ENCODE data around the gene RASGRF1.

The RASGRF1 gene

GRCh38 chr15:78946493-78946892 lies 144.1 kb downstream of the RASGRF1 start:
- TF ChIP-seq YY1 (IDR thresholded peaks at IDR 0.05; ENCODE audit: low read depth) (no peak), EP300 (IDR thresholded peaks at IDR 0.05; ENCODE audit: borderline replicate concordance) (no peak), RAD21 (IDR thresholded peaks at IDR 0.05; ENCODE audit: low read depth) (no peak), ZBTB7A (IDR thresholded peaks at IDR 0.05; ENCODE audit: low read depth) (no peak), TCF12 (IDR thresholded peaks at IDR 0.05; ENCODE audit: low read depth) (no peak), FOXM1 (IDR thresholded peaks at IDR 0.05; ENCODE audit: borderline replicate concordance, low read depth) (no peak), MAX (IDR thresholded peaks at IDR 0.05) (no peak), CEBPB (IDR thresholded peaks at IDR 0.05) (no peak), TEAD4 (IDR thresholded peaks at IDR 0.05) (no peak), EGR1 (IDR thresholded peaks at IDR 0.05) (no peak), TAF1 (IDR thresholded peaks at IDR 0.05; ENCODE audit: low read depth) (no peak), CREB1 (IDR thresholded peaks at IDR 0.05; ENCODE audit: low read depth) (no peak), USF1 (IDR thresholded peaks at IDR 0.05) (no peak), NFIC (IDR thresholded peaks at IDR 0.05) (no peak)
- TF ChIP-seq, protein P1, sequence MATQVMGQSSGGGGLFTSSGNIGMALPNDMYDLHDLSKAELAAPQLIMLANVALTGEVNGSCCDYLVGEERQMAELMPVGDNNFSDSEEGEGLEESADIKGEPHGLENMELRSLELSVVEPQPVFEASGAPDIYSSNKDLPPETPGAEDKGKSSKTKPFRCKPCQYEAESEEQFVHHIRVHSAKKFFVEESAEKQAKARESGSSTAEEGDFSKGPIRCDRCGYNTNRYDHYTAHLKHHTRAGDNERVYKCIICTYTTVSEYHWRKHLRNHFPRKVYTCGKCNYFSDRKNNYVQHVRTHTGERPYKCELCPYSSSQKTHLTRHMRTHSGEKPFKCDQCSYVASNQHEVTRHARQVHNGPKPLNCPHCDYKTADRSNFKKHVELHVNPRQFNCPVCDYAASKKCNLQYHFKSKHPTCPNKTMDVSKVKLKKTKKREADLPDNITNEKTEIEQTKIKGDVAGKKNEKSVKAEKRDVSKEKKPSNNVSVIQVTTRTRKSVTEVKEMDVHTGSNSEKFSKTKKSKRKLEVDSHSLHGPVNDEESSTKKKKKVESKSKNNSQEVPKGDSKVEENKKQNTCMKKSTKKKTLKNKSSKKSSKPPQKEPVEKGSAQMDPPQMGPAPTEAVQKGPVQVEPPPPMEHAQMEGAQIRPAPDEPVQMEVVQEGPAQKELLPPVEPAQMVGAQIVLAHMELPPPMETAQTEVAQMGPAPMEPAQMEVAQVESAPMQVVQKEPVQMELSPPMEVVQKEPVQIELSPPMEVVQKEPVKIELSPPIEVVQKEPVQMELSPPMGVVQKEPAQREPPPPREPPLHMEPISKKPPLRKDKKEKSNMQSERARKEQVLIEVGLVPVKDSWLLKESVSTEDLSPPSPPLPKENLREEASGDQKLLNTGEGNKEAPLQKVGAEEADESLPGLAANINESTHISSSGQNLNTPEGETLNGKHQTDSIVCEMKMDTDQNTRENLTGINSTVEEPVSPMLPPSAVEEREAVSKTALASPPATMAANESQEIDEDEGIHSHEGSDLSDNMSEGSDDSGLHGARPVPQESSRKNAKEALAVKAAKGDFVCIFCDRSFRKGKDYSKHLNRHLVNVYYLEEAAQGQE (IDR thresholded peaks at IDR 0.05; ENCODE audit: low read depth), result no peak

DNA sequence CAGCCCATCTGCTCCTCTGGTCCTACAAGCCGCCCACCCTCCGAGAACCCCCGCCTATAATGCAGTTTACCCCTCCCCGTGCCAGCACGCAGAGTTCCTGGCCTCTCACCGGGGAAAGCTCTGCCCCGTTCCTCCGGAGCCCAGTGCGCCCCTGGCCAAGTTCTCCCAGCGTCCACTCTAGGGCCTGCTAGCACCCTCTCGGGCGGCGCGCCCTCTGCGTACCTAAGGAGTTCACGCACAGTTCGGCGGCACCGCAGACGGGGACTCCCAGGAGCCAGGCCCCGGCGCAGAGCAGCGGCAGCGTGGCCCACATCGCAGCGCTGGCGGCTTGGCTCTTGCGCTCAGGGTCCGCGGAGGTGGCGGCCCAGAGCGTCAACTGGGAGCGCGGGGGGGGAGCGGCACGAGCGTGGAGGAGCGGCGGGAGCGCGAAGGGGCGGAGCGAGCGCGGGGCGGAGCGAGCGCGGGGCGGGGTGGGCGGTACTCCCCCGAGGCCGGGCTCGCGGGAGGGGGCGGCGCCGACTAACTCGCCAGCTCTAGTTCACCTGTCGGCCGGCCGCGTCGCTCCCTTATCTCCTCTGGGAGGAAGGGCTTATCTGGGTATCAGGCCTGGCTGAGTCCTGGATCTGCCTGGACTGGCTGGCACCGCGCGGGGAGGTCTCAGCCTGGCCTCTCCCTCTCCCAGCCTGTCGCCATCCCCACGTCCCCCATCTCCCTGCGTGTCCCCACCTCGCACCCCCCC lies 145.7 kb downstream of the RASGRF1 start, which contains the start of gene CTSH:
TSS of gene CTSH (minus strand) at position 378 of the 739 bp plus-strand sequence. CDS start at position 313, 65 bp downstream.
- peak; percentile 96 for TF ChIP-seq MAX (IDR thresholded peaks at IDR 0.05)
- TF ChIP-seq EP300 (IDR thresholded peaks at IDR 0.05; ENCODE audit: borderline replicate concordance), result no peak
- TF ChIP-seq EGR1 (IDR thresholded peaks at IDR 0.05), result 0 out of 2 replicates have a peak, but pooled peaks have one; percentile 31
- TF ChIP-seq FOXM1 (IDR thresholded peaks at IDR 0.05; ENCODE audit: borderline replicate concordance, low read depth), result no peak
- TF ChIP-seq ZBTB7A (IDR thresholded peaks at IDR 0.05; ENCODE audit: low read depth), result 0 out of 2 replicates have a peak, but pooled peaks have one; percentile 47
- no peak for TF ChIP-seq TEAD4 (IDR thresholded peaks at IDR 0.05)

DNA sequence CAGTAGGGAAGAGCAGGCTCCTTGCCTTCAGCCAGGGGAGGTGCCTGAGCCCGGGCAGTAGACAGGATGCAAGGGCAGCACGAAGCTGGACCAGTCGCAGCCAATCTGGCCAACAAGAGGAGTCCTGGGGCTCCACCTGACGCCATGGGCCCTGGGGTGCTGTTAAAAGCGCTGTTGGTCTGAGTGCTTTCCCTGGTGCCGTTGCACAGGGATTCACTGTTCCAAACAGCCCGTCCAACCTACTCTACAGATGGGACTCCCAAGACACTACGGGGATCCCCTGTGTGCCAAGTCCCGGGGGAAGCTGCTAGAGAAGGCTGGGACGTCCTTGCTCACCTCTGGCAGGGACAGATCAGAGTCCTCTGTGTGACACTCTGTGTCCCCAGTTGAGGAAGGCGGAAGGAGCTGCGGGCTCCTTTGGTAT lies 146.4 kb downstream of the RASGRF1 start:
- TF ChIP-seq CREB1 (IDR thresholded peaks at IDR 0.05; ENCODE audit: low read depth), result no peak
- no peak for TF ChIP-seq EGR1 (IDR thresholded peaks at IDR 0.05)
- no peak for TF ChIP-seq FOXM1 (IDR thresholded peaks at IDR 0.05; ENCODE audit: borderline replicate concordance, low read depth)
- TF ChIP-seq USF1 (IDR thresholded peaks at IDR 0.05), result no peak
- no peak for TF ChIP-seq NFIC (IDR thresholded peaks at IDR 0.05)
- no peak for TF ChIP-seq CEBPB (IDR thresholded peaks at IDR 0.05)
- TF ChIP-seq YY1 (IDR thresholded peaks at IDR 0.05; ENCODE audit: low read depth), result no peak
- TF ChIP-seq EP300 (IDR thresholded peaks at IDR 0.05; ENCODE audit: borderline replicate concordance), result no peak
- TF ChIP-seq TEAD4 (IDR thresholded peaks at IDR 0.05), result no peak
- TF ChIP-seq TAF1 (IDR thresholded peaks at IDR 0.05; ENCODE audit: low read depth), result no peak
- no peak for TF ChIP-seq RAD21 (IDR thresholded peaks at IDR 0.05; ENCODE audit: low read depth)
- TF ChIP-seq ZBTB7A (IDR thresholded peaks at IDR 0.05; ENCODE audit: low read depth), result no peak
- TF ChIP-seq MAX (IDR thresholded peaks at IDR 0.05), result no peak
- no peak for TF ChIP-seq TCF12 (IDR thresholded peaks at IDR 0.05; ENCODE audit: low read depth)
- TF ChIP-seq, protein P1 (IDR thresholded peaks at IDR 0.05; ENCODE audit: low read depth), result no peak

DNA sequence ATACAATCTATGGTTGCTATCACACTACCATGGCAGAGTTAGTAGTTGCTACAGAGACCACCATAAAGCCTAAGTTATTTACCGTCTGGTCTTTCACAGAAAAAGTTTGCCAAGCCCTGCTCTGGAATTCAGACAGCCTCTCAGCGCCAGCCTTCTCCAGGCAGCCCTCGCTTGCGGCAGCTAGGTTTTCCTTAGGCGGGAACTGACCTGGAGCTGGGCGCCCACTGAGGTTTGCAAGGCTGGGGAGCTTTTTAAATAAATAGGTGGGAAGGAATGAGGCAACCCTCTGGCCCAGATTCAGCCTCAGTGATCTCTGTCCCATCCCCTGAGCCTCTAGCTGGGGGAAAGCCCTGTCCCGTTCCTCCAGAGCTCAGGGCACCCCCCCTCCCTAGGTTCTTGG lies 146.9 kb downstream of the RASGRF1 start:
- TF ChIP-seq MAX (IDR thresholded peaks at IDR 0.05) (no peak), CREB1 (IDR thresholded peaks at IDR 0.05; ENCODE audit: low read depth) (no peak), TEAD4 (IDR thresholded peaks at IDR 0.05) (no peak), USF1 (IDR thresholded peaks at IDR 0.05) (no peak), ZBTB7A (IDR thresholded peaks at IDR 0.05; ENCODE audit: low read depth) (no peak), RAD21 (IDR thresholded peaks at IDR 0.05; ENCODE audit: low read depth) (no peak), YY1 (IDR thresholded peaks at IDR 0.05; ENCODE audit: low read depth) (no peak), NFIC (IDR thresholded peaks at IDR 0.05) (no peak)
